ENCODE results near the gene POLR2E. TPM values are rescaled to one million over a fixed set of nuclear protein-coding genes. Genes with fewer than 3 reads are reported as not detected.

The POLR2E gene
- total RNA-seq, 2 experiments from 2014 or later = 176 to 177 TPM

DNA sequence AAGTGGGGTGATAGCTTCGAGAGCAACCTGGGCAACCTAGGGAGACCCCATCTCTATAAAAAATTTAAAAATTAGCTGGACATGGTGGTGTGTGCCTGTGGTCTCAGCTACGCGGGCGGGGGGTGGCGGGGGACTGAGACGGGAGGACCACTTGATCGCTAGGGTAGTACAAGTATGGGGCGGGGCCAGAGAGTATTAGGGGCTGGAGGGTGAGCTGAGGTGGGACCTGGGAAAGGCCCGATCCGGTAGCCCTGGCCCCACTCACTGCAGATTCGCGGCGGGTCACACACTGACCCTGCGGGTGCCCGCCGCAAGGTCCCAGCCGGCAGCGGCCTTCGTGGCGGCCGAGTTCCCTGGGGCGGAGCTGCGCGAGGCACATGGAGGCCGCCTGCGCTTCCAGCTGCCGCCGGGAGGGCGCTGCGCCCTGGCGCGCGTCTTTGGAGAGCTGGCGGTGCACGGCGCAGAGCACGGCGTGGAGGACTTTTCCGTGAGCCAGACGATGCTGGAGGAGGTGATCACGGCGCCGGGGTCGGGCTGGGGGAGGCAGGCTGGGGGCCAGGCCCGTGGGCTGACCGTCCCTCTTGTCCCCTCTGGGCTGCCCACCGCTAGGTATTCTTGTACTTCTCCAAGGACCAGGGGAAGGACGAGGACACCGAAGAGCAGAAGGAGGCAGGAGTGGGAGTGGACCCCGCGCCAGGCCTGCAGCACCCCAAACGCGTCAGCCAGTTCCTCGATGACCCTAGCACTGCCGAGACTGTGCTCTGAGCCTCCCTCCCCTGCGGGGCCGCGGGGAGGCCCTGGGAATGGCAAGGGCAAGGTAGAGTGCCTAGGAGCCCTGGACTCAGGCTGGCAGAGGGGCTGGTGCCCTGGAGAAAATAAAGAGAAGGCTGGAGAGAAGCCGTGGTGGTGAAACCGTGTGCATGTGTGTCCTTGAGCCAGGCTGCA is 30.2 kb downstream of the POLR2E start:
- H3K36me3 Mint-ChIP-seq (ENCODE audit: low read depth) = peaks cover 31% of the 10 kb centered on the region
- DNase-seq = peak; percentile 77
- ATAC-seq = peak; percentile 38
- CTCF ChIA-PET = interaction anchor here (0.9 to 4.8 kb wide), 18 partner anchors 10 to 179 kb away, joined by 3 to 33 read pairs (median 5); partner anchors contain the start of gene ABCA7
- H3K9me3 Mint-ChIP-seq (ENCODE audit: insufficient read depth) = no peaks in the 10 kb centered on the region
- H3K27me3 Mint-ChIP-seq (ENCODE audit: low read depth) = no peaks in the 10 kb centered on the region
- H3K4me1 Mint-ChIP-seq (ENCODE audit: low read depth) = peaks cover 48% of the 10 kb centered on the region
- POLR2A ChIA-PET = interaction anchor here (0.8 to 5.5 kb wide), 4 partner anchors 14 to 25 kb away, joined by 3 to 113 read pairs (median 8); partner anchors contain the start of gene ABCA7
- H3K27ac Mint-ChIP-seq = peak overlapping the region; percentile 74
- H3K4me3 Mint-ChIP-seq = peak overlapping the region; percentile 19

DNA sequence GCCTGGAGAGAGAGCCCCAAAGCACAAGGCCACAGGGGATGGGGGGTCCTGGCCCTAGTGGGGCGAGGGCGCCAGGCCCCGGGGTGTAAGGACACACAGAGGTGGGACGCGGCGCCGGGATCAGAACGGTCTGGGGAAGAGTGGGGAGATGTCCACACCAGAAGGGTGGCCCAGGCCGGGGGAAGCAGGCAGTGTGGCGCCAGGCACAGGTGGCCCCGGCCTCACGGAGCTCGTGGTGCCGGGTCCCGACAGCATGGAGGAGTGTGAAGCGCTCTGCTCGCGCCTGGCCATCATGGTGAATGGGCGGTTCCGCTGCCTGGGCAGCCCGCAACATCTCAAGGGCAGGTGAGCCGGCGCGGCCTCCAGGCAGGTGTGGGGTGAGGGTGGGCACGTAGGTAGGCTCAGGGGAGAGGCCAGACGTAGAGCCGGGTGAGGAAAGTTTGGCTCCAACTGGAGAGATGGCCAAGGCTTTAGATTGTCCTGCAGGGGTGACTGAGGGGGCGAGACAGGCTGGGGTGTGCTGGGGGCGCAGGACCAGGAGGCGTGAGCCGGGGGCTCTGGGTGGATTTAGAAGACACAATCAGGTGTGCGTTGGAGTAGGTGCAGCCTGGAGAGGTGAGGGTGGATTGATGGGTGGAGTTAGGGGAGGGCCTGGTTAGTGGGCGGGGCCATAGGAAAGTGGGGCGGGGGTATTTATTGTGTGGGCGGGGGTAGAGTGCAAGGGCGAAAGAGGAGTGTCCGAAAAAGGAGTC is 31.1 kb downstream of the POLR2E start:
- peaks cover 31% of the 10 kb centered on the region for H3K36me3 Mint-ChIP-seq (ENCODE audit: low read depth)
- no peak for ATAC-seq
- ChIA-PET CTCF (interaction anchor here (0.9 to 4.8 kb wide), 14 partner anchors 9 to 180 kb away, joined by 3 to 33 read pairs (median 5); partner anchors contain the start of gene ABCA7), POLR2A (interaction anchor here (0.8 to 5.5 kb wide), 4 partner anchors 15 to 26 kb away, joined by 3 to 113 read pairs (median 8); partner anchors contain the start of gene ABCA7)
- DNase-seq = no peak
- H3K4me3 Mint-ChIP-seq = no peak overlapping the region
- H3K9me3 Mint-ChIP-seq (ENCODE audit: insufficient read depth) = no peaks in the 10 kb centered on the region
- no peaks in the 10 kb centered on the region for H3K27me3 Mint-ChIP-seq (ENCODE audit: low read depth)
- peaks cover 42% of the 10 kb centered on the region for H3K4me1 Mint-ChIP-seq (ENCODE audit: low read depth)
- H3K27ac Mint-ChIP-seq = peak overlapping the region; percentile 37

- H3K27ac Mint-ChIP-seq = no peak overlapping the region
- peak; percentile 69 for DNase-seq
- POLR2A ChIA-PET = interaction anchor here (0.7 to 5.5 kb wide), 2 partner anchors 16 to 22 kb away, joined by 3 to 113 read pairs; no protein-coding TSS in a partner anchor
- no peaks in the 10 kb centered on the region for H3K9me3 Mint-ChIP-seq (ENCODE audit: insufficient read depth)
- CTCF ChIA-PET = interaction anchor here (4.8 kb wide), 1 partner anchor 23 kb away, joined by 33 read pairs; the partner anchor contains the start of gene ABCA7
- peaks cover 29% of the 10 kb centered on the region for H3K36me3 Mint-ChIP-seq (ENCODE audit: low read depth)
- no peak for ATAC-seq
- H3K27me3 Mint-ChIP-seq (ENCODE audit: low read depth) = no peaks in the 10 kb centered on the region
- H3K4me3 Mint-ChIP-seq = no peak overlapping the region
- H3K4me1 Mint-ChIP-seq (ENCODE audit: low read depth) = peaks cover 39% of the 10 kb centered on the region
Observed at GRCh38 chr19:1063030-1063908, 31.9 kb downstream of the POLR2E start.

- no peaks in the 10 kb centered on the region for H3K27me3 Mint-ChIP-seq (ENCODE audit: low read depth)
- H3K27ac Mint-ChIP-seq = no peak overlapping the region
- DNase-seq (peak; percentile 56), ATAC-seq (no peak)
- H3K4me3 Mint-ChIP-seq = no peak overlapping the region
- ChIA-PET POLR2A (interaction anchor here (0.7 kb wide), 1 partner anchor 22 kb away, joined by 3 read pairs; no protein-coding TSS in a partner anchor), CTCF (no interaction called here)
- H3K36me3 Mint-ChIP-seq (ENCODE audit: low read depth) = peaks cover 35% of the 10 kb centered on the region
- peaks cover 45% of the 10 kb centered on the region for H3K4me1 Mint-ChIP-seq (ENCODE audit: low read depth)
- H3K9me3 Mint-ChIP-seq (ENCODE audit: insufficient read depth) = no peaks in the 10 kb centered on the region
Observed at GRCh38 chr19:1062387-1063029, 32.7 kb downstream of the POLR2E start.

GRCh38 chr19:1061987-1062386 is 33.2 kb downstream of the POLR2E start:
- H3K27ac Mint-ChIP-seq = no peak overlapping the region
- no peak overlapping the region for H3K4me3 Mint-ChIP-seq
- H3K9me3 Mint-ChIP-seq (ENCODE audit: insufficient read depth) = no peaks in the 10 kb centered on the region
- DNase-seq = no peak
- peaks cover 49% of the 10 kb centered on the region for H3K4me1 Mint-ChIP-seq (ENCODE audit: low read depth)
- peaks cover 40% of the 10 kb centered on the region for H3K36me3 Mint-ChIP-seq (ENCODE audit: low read depth)
- no peaks in the 10 kb centered on the region for H3K27me3 Mint-ChIP-seq (ENCODE audit: low read depth)
- ATAC-seq = no peak
- ChIA-PET CTCF (no interaction called here), POLR2A (interaction anchor here (0.7 kb wide), 1 partner anchor 21 kb away, joined by 3 read pairs; no protein-coding TSS in a partner anchor)

DNA sequence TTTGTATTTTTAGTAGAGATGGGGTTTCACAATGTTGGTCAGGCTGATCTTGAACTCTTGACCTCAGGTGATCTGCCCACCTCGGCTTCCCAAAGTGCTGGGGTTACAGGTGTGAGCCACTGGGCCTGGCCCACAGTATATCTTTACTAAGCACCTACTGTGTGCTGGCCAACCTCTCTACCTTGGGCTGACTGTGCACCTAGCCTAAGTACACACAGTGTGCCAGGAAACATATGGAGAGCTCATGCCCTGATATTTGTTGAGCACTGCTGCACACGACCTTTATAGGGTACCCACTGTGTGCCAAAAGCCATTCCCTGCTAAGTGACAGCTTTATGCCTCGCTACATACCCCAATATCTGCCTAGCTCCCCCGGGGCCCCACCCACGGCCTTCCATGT is 34.5 kb downstream of the POLR2E start:
- Mint-ChIP-seq H3K36me3 (ENCODE audit: low read depth) (peaks cover 51% of the 10 kb centered on the region), H3K4me1 (ENCODE audit: low read depth) (peaks cover 38% of the 10 kb centered on the region), H3K27me3 (ENCODE audit: low read depth) (no peaks in the 10 kb centered on the region), H3K4me3 (no peak overlapping the region), H3K27ac (no peak overlapping the region), H3K9me3 (ENCODE audit: insufficient read depth) (no peaks in the 10 kb centered on the region)
- ChIA-PET POLR2A (no interaction called here), CTCF (interaction anchor here (1.1 kb wide), 1 partner anchor 39 kb away, joined by 3 read pairs; the partner anchor contains the start of gene RNU6-2)
- DNase-seq (no peak), ATAC-seq (no peak)

GRCh38 chr19:1058112-1058511 is 37.1 kb downstream of the POLR2E start:
- H3K27me3 Mint-ChIP-seq (ENCODE audit: low read depth) = no peaks in the 10 kb centered on the region
- ChIA-PET POLR2A (interaction anchor here (0.5 to 1.2 kb wide), 2 partner anchors 10 to 30 kb away, joined by 3 to 4 read pairs; no protein-coding TSS in a partner anchor), CTCF (interaction anchor here (1.3 to 2.0 kb wide), 4 partner anchors 9 to 186 kb away, joined by 3 to 7 read pairs (median 4); partner anchors contain the start of gene ARHGAP45)
- H3K4me1 Mint-ChIP-seq (ENCODE audit: low read depth) = peaks cover 15% of the 10 kb centered on the region
- H3K27ac Mint-ChIP-seq = peak overlapping the region; percentile 43
- no peak for DNase-seq
- H3K36me3 Mint-ChIP-seq (ENCODE audit: low read depth) = peaks cover 55% of the 10 kb centered on the region
- no peaks in the 10 kb centered on the region for H3K9me3 Mint-ChIP-seq (ENCODE audit: insufficient read depth)
- no peak for ATAC-seq
- H3K4me3 Mint-ChIP-seq = no peak overlapping the region

DNA sequence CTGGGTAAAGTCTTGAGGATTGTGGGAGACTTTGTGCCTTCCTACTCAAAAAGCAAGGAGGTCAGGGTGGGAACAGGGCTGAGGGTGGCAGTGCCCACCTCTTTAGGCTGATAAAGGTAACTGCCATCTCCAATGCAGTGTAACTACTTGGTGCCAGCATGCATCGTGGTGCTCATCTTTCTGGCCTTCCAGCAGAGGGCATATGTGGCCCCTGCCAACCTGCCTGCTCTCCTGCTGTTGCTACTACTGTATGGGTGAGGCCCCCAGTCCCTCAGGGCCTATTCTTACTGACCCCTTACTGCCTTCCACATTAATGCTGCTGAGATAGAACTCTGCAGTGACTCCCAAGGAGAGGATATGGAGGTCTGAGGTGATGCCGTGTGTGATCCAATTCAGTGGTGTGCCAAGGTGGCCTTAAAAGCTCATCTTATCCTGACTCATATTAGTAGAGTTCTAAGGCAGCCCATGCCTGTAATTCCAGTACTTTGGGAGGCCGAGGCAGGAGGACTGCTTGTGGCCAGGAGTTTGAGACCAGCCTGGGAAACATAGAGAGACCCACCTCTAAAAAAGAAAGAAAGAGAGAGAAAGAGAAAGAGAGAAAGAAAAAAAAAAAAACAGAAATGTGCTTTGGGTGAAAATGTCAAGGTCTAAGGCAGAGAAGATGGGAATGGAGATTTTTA is 37.9 kb downstream of the POLR2E start:
- DNase-seq (no peak), ATAC-seq (peak; percentile 31)
- CTCF ChIA-PET = interaction anchor here (1.3 to 2.0 kb wide), 4 partner anchors 10 to 187 kb away, joined by 3 to 7 read pairs (median 4); partner anchors contain the start of gene ARHGAP45
- H3K27me3 Mint-ChIP-seq (ENCODE audit: low read depth) = no peaks in the 10 kb centered on the region
- H3K9me3 Mint-ChIP-seq (ENCODE audit: insufficient read depth) = no peaks in the 10 kb centered on the region
- no peak overlapping the region for H3K27ac Mint-ChIP-seq
- H3K4me3 Mint-ChIP-seq = no peak overlapping the region
- POLR2A ChIA-PET = interaction anchor here (0.7 to 1.2 kb wide), 2 partner anchors 30 to 135 kb away, joined by 3 to 4 read pairs; no protein-coding TSS in a partner anchor
- peaks cover 52% of the 10 kb centered on the region for H3K36me3 Mint-ChIP-seq (ENCODE audit: low read depth)
- peaks cover 15% of the 10 kb centered on the region for H3K4me1 Mint-ChIP-seq (ENCODE audit: low read depth)

GRCh38 chr19:1055886-1056620 is 39.1 kb downstream of the POLR2E start:
- ChIA-PET CTCF (interaction anchor here (1.0 kb wide), 1 partner anchor 15 kb away, joined by 3 read pairs; no protein-coding TSS in a partner anchor), POLR2A (interaction anchor here (0.8 kb wide), 1 partner anchor 11 kb away, joined by 4 read pairs; the partner anchor contains the start of gene ARHGAP45)
- Mint-ChIP-seq H3K9me3 (ENCODE audit: insufficient read depth) (no peaks in the 10 kb centered on the region), H3K4me1 (ENCODE audit: low read depth) (peaks cover 20% of the 10 kb centered on the region), H3K4me3 (no peak overlapping the region), H3K27ac (no peak overlapping the region), H3K36me3 (ENCODE audit: low read depth) (peaks cover 52% of the 10 kb centered on the region), H3K27me3 (ENCODE audit: low read depth) (no peaks in the 10 kb centered on the region)
- no peak for ATAC-seq
- DNase-seq = no peak

Measured in activated CD8-positive, alpha-beta T cell treated with anti-CD3 and anti-CD28 coated beads, Interleukin-2, amount 10 ng/mL, durations not matched to agents 7 days and 5 days (primary cell).